Activated CD4-positive, alpha-beta T cell treated with anti-CD3 and anti-CD28 coated beads for 36 hours (primary cell): ENCODE data around the gene DHX15. TPM values are rescaled to one million over a fixed set of nuclear protein-coding genes. Genes with fewer than 3 reads are reported as not detected.
A peak's percentile ranks its signal among the peaks of the same experiment; 100 is the strongest.

Experiments
- ATAC-seq: fragments of 200-7000 bp; cut with Tn5 transposase; one replicate; pipeline ENCODE4 v1.10.0; 2021; ENCODE audit warnings: mild to moderate bottlenecking, moderate library complexity
- CTCF ChIA-PET: fragments of 350-600 bp; sonication (Branson Sonifier 250); formaldehyde crosslinking; loops from one replicate; lab custom pipeline; 2021; ENCODE audit warnings: antibody characterized with exemption; lab: Charles Lee
- POLR2A ChIA-PET: fragments of 350-600 bp; sonication (Branson Sonifier 250); formaldehyde crosslinking; loops from one replicate; lab custom pipeline; 2021; ENCODE audit warnings: antibody characterized with exemption, inconsistent platforms; lab: Charles Lee
- DNase-seq: peaks from one replicate; pipeline ENCODE4 v3.0.0-alpha.2; 2020
- H3K27ac Mint-ChIP-seq: one replicate; pipeline ENCODE4 v1.8.0; 2021; ENCODE audit warnings: mixed read lengths
- H3K27me3 Mint-ChIP-seq: one replicate; pipeline ENCODE4 v1.8.0; 2021; ENCODE audit warnings: mixed read lengths
- H3K36me3 Mint-ChIP-seq: one replicate; pipeline ENCODE4 v1.8.0; 2021; ENCODE audit warnings: low read depth, mixed read lengths
- H3K4me1 Mint-ChIP-seq: one replicate; pipeline ENCODE4 v1.8.0; 2021; ENCODE audit warnings: mixed read lengths
- H3K4me3 Mint-ChIP-seq: one replicate; pipeline ENCODE4 v1.8.0; 2021; ENCODE audit warnings: mild to moderate bottlenecking, moderate library complexity, mixed read lengths
- H3K9me3 Mint-ChIP-seq: one replicate; pipeline ENCODE4 v1.8.0; 2021; ENCODE audit warnings: low read depth, mixed read lengths
- intact Hi-C, 2 experiments: fragments of 100-400 bp; cut with DNase I in 1 of 2; cut with micrococcal nuclease in 1 of 2; formaldehyde crosslinking; loops; one replicate each; pipeline versions ENCODE4 v1.14.2 to v1.15.1; 2022 to 2024; cut with DNase I, micrococcal nuclease
- total RNA-seq, 2 experiments: library from RNA; stranded (reverse); gene quantifications; one replicate each; pipeline ENCODE4 v1.2.3, GENCODE V29; 2021

DHX15 gene
- total RNA-seq, 2 experiments from 2014 or later: 201 to 210 TPM

DNA sequence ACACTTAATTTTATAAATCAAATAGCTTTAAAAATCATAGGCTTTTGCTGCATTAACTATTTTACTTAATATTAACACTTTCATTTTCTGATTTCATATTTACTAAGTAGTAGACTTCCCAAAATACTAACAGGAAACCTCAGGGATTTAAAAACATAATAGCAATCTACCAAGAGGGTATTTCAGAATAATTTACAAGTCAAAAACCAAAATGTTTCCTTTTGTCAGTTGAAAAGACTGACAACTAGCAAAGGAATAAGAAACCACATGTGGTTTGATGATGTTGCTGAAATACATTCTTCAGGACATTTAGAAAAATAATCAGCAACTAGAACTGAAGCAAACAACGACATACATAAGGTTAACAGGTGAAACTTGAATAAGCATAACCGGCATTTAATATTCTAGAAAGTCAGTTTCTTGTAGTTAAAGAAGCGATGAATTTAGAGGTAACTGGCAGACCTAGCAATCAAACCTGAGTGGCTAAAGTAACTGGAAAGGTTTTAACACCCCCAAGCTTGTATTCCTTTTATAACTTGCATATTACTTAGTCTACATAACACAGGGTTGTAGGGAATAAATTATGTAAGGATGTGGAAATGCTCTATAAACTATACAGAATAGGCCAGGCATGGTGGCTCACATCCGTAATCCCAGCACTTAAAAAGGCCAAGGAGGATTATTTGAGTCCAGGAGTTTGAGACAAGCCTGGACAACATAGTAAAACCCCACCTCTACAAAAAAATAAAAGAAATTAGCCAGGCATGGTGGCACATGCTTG lies 40.0 kb downstream of the DHX15 start:
- POLR2A ChIA-PET: no interaction called here
- intact Hi-C loops: loop anchor here in 1 of 2 experiments (5.0 kb wide), 1 partner anchor 33 kb away; no protein-coding TSS in a partner anchor
- Mint-ChIP-seq H3K9me3 (no peaks in the 10 kb centered on the region), H3K27me3 (no peaks in the 10 kb centered on the region), H3K4me3 (no peak overlapping the region), H3K4me1 (peaks cover 27% of the 10 kb centered on the region), H3K36me3 (peaks cover 66% of the 10 kb centered on the region), H3K27ac (no peak overlapping the region)
- DNase-seq (no peak), ATAC-seq (no peak)
- CTCF ChIA-PET: interaction anchor here (1.3 kb wide), 1 partner anchor 10 kb away, joined by 4 read pairs; no protein-coding TSS in a partner anchor

DNA sequence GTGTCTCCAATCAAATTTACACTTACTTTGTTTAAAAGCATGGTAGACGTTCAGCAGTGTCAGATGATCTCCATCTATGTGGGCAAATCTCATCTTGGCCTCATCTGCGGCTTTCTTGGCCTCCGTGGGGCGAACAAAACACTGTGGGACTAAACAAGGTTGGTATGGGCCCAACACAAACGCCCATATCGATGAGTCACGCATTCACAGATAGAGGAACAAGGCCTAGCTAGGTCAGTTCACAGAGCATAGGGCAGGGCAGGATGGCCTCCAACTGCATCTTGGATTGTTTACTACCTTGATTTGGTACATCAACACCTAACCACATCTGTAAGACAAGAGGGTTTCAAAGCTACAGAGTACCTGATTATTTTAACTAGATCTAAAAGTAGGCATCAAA lies 47.3 kb downstream of the DHX15 start:
- H3K36me3 Mint-ChIP-seq: peaks cover 57% of the 10 kb centered on the region
- intact Hi-C loops: no loop called here

DNA sequence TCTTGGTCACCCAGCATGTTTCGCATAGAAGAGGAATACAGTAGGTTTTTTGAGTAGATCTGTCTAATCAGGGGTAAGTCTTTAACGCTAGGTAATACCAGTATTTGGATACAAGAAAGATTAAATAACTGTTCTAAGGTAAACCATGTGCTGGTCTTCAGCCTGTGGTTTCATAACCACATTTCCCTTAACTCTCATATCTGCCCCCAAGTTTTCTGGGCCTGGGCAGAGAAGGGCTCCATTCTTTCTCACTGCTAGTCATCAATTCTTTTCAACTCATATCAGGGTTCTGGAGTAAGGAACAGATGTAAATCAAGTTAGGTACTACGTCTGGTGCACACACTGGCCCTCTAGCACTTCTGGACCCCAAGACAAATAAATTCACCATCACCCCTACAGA lies 49.0 kb downstream of the DHX15 start:
- H3K27me3 Mint-ChIP-seq: no peaks in the 10 kb centered on the region

More for the DNA sequence above, 47.3 kb downstream of the DHX15 start:
- no peak for DNase-seq
- H3K9me3 Mint-ChIP-seq: no peaks in the 10 kb centered on the region
- no peaks in the 10 kb centered on the region for H3K27me3 Mint-ChIP-seq
- peaks cover 5% of the 10 kb centered on the region for H3K4me1 Mint-ChIP-seq
- POLR2A ChIA-PET: no interaction called here
- CTCF ChIA-PET: interaction anchor here (0.7 to 1.3 kb wide), 3 partner anchors 13 to 31 kb away, joined by 3 to 5 read pairs (median 4); no protein-coding TSS in a partner anchor
- no peak for ATAC-seq
- no peak overlapping the region for H3K27ac Mint-ChIP-seq
- no peak overlapping the region for H3K4me3 Mint-ChIP-seq

DNA sequence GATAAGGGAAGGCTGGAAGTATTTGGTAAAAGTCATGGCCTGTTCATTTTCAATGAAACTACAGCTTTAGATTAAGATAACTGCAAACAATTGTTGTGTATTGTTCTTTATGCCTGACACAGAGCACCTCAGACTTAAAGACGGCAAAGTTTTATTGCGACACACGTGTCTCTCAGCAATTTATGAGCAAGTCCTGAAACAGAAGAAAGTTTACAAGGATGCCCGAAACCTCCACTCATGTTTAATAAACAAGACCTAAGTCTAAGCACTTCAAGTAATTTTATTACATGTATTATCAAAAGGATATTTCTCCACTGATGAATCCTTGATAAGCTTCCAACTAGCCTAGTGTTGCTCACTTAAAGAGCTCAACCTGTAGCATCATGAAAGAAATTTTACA lies 51.0 kb downstream of the DHX15 start:
- no peaks in the 10 kb centered on the region for H3K9me3 Mint-ChIP-seq
- POLR2A ChIA-PET: interaction anchor here (0.8 kb wide), 1 partner anchor 11 kb away, joined by 5 read pairs; no protein-coding TSS in a partner anchor
- ATAC-seq (no peak), DNase-seq (no peak)
- peaks cover 53% of the 10 kb centered on the region for H3K36me3 Mint-ChIP-seq
- no peak overlapping the region for H3K4me3 Mint-ChIP-seq
- H3K4me1 Mint-ChIP-seq: peaks cover 5% of the 10 kb centered on the region
- intact Hi-C loops: no loop called here
- no peaks in the 10 kb centered on the region for H3K27me3 Mint-ChIP-seq
- H3K27ac Mint-ChIP-seq: no peak overlapping the region
- CTCF ChIA-PET: interaction anchor here (0.8 to 1.2 kb wide), 3 partner anchors 10 to 611 kb away, joined by 3 to 4 read pairs (median 3); no protein-coding TSS in a partner anchor

More for the DNA sequence above, 49.0 kb downstream of the DHX15 start:
- H3K4me1 Mint-ChIP-seq: peaks cover 5% of the 10 kb centered on the region
- no peak overlapping the region for H3K27ac Mint-ChIP-seq
- no peak for ATAC-seq
- no peak for DNase-seq
- ChIA-PET CTCF (no interaction called here), POLR2A (no interaction called here)
- no peaks in the 10 kb centered on the region for H3K9me3 Mint-ChIP-seq
- no peak overlapping the region for H3K4me3 Mint-ChIP-seq
- H3K36me3 Mint-ChIP-seq: peaks cover 52% of the 10 kb centered on the region
- intact Hi-C loops: no loop called here

DNA sequence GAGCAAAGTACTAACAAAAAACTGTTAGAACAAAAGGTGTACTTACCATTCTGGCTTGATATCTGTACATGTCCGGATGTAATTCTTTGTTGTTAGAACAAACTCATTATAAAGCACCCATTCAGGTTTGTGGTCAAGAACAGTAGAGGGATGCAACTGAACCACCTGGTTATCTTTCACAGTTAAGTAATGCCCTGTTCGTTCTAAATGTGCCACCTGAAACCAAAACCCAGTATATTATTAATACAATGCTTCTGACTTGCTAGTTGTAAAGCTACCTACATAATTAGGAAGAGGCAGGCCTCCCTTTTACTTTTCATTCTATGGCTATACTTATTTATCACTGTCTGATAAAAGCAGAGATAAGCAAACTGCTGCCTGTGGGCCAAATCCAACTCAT lies 54.8 kb downstream of the DHX15 start:
- CTCF ChIA-PET: no interaction called here
- ATAC-seq: no peak

DNA sequence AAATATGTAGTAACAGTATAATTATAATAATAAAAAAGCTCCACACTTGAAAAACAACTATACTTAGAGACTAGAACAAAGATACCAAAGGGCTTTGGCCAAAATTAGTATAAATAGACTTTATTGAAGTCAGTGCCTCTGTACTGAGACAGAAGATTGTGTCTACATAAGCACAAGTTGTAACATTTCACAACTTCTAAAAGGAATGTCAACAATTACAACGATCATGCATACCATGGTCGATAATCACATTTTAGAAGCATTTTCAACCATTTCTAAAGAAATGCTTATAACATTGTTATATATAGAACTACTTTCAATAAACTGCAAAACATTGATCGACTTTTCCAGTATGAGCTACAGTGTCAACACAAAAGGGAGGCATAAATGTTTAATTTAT lies 57.0 kb downstream of the DHX15 start:
- no peak overlapping the region for H3K27ac Mint-ChIP-seq
- no peaks in the 10 kb centered on the region for H3K9me3 Mint-ChIP-seq
- no peak for DNase-seq
- H3K27me3 Mint-ChIP-seq: no peaks in the 10 kb centered on the region
- ATAC-seq: no peak
- CTCF ChIA-PET: interaction anchor here (0.8 kb wide), 1 partner anchor 23 kb away, joined by 3 read pairs; no protein-coding TSS in a partner anchor
- intact Hi-C loops: no loop called here
- no peak overlapping the region for H3K4me3 Mint-ChIP-seq
- POLR2A ChIA-PET: no interaction called here
- H3K36me3 Mint-ChIP-seq: peaks cover 56% of the 10 kb centered on the region
- peaks cover 11% of the 10 kb centered on the region for H3K4me1 Mint-ChIP-seq

More for the DNA sequence above, 54.8 kb downstream of the DHX15 start:
- POLR2A ChIA-PET: no interaction called here
- DNase-seq: no peak
- H3K4me1 Mint-ChIP-seq: peaks cover 3% of the 10 kb centered on the region
- H3K27me3 Mint-ChIP-seq: no peaks in the 10 kb centered on the region
- intact Hi-C loops: no loop called here
- H3K9me3 Mint-ChIP-seq: no peaks in the 10 kb centered on the region
- no peak overlapping the region for H3K4me3 Mint-ChIP-seq
- peak overlapping the region; percentile 29 for H3K27ac Mint-ChIP-seq
- peaks cover 53% of the 10 kb centered on the region for H3K36me3 Mint-ChIP-seq

DNA sequence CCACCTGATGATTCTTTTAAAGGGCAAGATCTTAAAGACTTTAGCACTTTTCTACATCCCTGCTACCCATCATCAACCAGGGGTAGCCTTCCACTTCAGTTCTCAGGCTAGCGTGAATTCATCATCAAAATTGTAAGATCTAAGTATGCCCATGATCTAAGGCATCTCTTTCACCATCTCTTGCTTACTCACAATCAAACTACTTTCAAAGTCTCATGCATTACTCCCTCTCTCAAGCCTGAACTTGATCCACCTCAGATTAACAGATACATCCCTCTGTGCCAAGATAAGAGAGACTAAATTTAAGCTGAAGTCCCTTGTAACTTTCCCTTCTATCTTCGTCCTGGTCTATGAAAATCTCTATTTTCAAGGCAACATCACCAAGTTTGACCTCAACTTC lies 62.8 kb downstream of the DHX15 start:
- peak overlapping the region; percentile 29 for H3K27ac Mint-ChIP-seq
- no peak for DNase-seq

DNA sequence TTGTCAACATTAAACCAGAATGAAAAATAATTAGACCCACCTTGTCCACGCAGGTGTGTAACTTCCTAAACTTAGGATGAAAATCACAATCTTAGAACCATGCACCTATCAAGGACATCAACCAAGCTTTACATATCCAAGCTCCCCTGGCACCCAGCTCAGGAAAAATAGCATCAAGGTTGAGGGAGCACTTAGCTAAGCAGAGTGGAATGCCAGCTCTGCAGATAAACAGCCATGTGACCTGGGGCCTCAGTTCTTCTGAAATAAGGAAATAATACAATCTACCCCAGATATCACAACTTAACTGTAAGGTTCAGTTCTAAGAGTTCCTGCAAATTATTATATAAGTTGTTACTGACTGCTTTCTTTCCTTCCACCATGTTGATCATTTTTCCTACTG lies 64.7 kb downstream of the DHX15 start:
- ATAC-seq (no peak), DNase-seq (no peak)
- intact Hi-C loops: loop anchor here in 1 of 2 experiments (5.0 kb wide), 2 partner anchors 38 to 63 kb away; partner anchors contain the start of gene DHX15
- no peaks in the 10 kb centered on the region for H3K9me3 Mint-ChIP-seq
- POLR2A ChIA-PET: no interaction called here
- H3K36me3 Mint-ChIP-seq: peaks cover 61% of the 10 kb centered on the region
- CTCF ChIA-PET: interaction anchor here (0.6 to 1.0 kb wide), 3 partner anchors 8 to 32 kb away, joined by 3 to 4 read pairs (median 3); no protein-coding TSS in a partner anchor
- H3K4me3 Mint-ChIP-seq: no peak overlapping the region
- peaks cover 32% of the 10 kb centered on the region for H3K4me1 Mint-ChIP-seq
- no peaks in the 10 kb centered on the region for H3K27me3 Mint-ChIP-seq
- no peak overlapping the region for H3K27ac Mint-ChIP-seq

More for the DNA sequence above, 62.8 kb downstream of the DHX15 start:
- no peaks in the 10 kb centered on the region for H3K27me3 Mint-ChIP-seq
- H3K4me1 Mint-ChIP-seq: peaks cover 34% of the 10 kb centered on the region
- H3K36me3 Mint-ChIP-seq: peaks cover 62% of the 10 kb centered on the region
- intact Hi-C loops: no loop called here
- H3K4me3 Mint-ChIP-seq: no peak overlapping the region
- ChIA-PET CTCF (no interaction called here), POLR2A (interaction anchor here (1.7 kb wide), 1 partner anchor 12 kb away, joined by 5 read pairs; no protein-coding TSS in a partner anchor)
- no peak for ATAC-seq
- no peaks in the 10 kb centered on the region for H3K9me3 Mint-ChIP-seq

DNA sequence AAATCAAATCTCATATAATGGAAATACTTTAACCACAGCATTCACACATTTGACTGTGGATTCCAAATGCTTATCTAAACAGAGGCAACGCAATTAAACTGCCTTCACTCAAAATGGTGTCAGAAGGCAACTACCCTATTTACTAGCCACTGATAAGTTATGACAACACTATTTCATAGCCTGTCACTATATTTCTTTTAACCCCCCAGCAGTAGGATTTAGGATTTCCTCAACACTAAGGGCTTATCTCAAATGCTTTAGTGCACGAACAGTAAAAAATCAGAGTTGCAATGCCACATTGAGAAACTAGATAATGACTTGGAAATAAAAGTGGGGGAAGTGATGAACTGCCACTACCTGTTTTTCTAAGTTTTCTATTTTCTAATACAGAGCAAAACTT lies 66.7 kb downstream of the DHX15 start:
- ATAC-seq: no peak
- no peaks in the 10 kb centered on the region for H3K9me3 Mint-ChIP-seq
- H3K27me3 Mint-ChIP-seq: no peaks in the 10 kb centered on the region
- H3K4me1 Mint-ChIP-seq: peaks cover 25% of the 10 kb centered on the region
- ChIA-PET POLR2A (no interaction called here), CTCF (no interaction called here)
- DNase-seq: no peak
- H3K36me3 Mint-ChIP-seq: peaks cover 48% of the 10 kb centered on the region
- no peak overlapping the region for H3K4me3 Mint-ChIP-seq
- intact Hi-C loops: loop anchor here (2.0 to 5.0 kb wide), 3 partner anchors 40 to 65 kb away; partner anchors contain the start of gene DHX15 (in 1 of the 2)
- H3K27ac Mint-ChIP-seq: no peak overlapping the region

DNA sequence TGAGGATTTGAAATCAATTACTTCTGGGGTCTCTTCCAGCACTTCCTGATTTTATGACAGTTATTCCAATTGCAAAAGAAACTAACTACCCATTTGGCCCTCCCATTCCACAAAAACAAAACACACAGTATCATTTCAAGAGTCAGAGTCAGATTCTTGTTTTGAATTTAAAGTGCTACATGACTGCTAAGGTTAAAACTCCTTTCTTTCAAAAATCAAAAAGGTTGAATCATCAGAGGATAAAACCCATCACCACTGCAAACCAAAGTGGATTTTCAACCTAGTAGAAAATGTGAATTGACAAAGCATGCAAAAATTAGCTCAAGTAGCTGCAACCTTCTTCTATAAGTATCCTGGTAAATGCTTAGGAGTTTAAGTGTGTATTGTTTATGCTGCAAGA lies 67.4 kb downstream of the DHX15 start:
- CTCF ChIA-PET: no interaction called here
- DNase-seq: no peak
- peak; percentile 60 for ATAC-seq
- H3K4me1 Mint-ChIP-seq: peaks cover 23% of the 10 kb centered on the region
- no peaks in the 10 kb centered on the region for H3K27me3 Mint-ChIP-seq
- peaks cover 40% of the 10 kb centered on the region for H3K36me3 Mint-ChIP-seq
- intact Hi-C loops: loop anchor here (2.0 to 5.0 kb wide), 3 partner anchors 40 to 65 kb away; partner anchors contain the start of gene DHX15 (in 1 of the 2)
- H3K9me3 Mint-ChIP-seq: no peaks in the 10 kb centered on the region
- POLR2A ChIA-PET: no interaction called here
- H3K27ac Mint-ChIP-seq: peak overlapping the region; percentile 18
- no peak overlapping the region for H3K4me3 Mint-ChIP-seq

DNA sequence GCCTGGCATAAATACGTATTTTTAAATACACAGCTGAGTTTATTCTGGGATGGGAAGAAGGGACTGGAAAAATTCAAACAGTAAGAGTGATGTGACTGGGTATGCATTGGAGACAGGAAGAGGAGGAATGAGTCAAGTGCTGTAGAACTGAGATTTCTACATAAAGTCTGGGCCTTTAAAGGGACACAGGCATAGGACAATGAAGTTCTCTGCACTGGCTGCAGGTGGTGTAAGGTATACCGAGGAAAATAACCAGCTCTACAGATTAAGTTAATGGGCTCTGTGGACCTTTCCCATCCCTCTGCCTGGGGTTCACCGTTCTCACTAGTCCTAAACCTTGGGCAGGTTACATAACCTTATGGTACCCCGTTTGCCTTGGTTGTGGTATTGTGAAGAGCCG lies 68.7 kb downstream of the DHX15 start:
- CTCF ChIA-PET: no interaction called here
- Mint-ChIP-seq H3K27ac (peak overlapping the region; percentile 23), H3K4me1 (peaks cover 23% of the 10 kb centered on the region), H3K4me3 (no peak overlapping the region), H3K9me3 (no peaks in the 10 kb centered on the region), H3K36me3 (peaks cover 31% of the 10 kb centered on the region), H3K27me3 (no peaks in the 10 kb centered on the region)
- ATAC-seq (no peak), DNase-seq (no peak)
- intact Hi-C loops: loop anchor here (2.0 to 5.0 kb wide), 3 partner anchors 42 to 67 kb away; partner anchors contain the start of gene DHX15 (in 1 of the 2)
- POLR2A ChIA-PET: no interaction called here
